SK-MEL-5 (cell line): Measurements from ENCODE around the gene CBX7. TPM values are rescaled to one million over a fixed set of nuclear protein-coding genes. Genes with fewer than 3 reads are reported as not detected.
"Not testable (repeated sequence)": the region's sequence is repeated elsewhere in the genome, so short reads cannot be mapped to it uniquely, and the experiment has no call there.

Experiments
- DNase-seq: peaks from one replicate; pipeline ENCODE4 v3.0.0-alpha.2; 2016; ENCODE audit warnings: low read depth, low spot score
- in situ Hi-C: cut with HindIII; loops from 2 replicates; pipeline ENCODE4 v1.10.0; 2016; ENCODE audit warnings: low sequenced_read_pairs, high pct_unique_total_duplicates, low pct_unique_long_range_greater_than_20kb
- total RNA-seq: library from RNA; depleted of rRNA; stranded (reverse); fragments of >200 nt; shearing (Covaris generic); gene quantifications from 2 replicates; pipeline ENCODE4 v1.2.3, GENCODE V29; 2014

CBX7 gene
- total RNA-seq, 1 experiment from 2014 or later, result 2.7 TPM

GRCh38 chr22:39176143-39176713 is 23.7 kb upstream of the CBX7 start:
- in situ Hi-C loops, result no loop called here
- DNase-seq, result peak; percentile 22

- DNase-seq, result no peak
- in situ Hi-C loops, result no loop called here
These were observed 23.1 kb upstream of the CBX7 start for GRCh38 chr22:39175353-39176142.

- peak; percentile 45 for DNase-seq
- in situ Hi-C loops, result no loop called here
These were observed 22.2 kb upstream of the CBX7 start for GRCh38 chr22:39174498-39175352.

GRCh38 chr22:39173787-39174497 is 21.5 kb upstream of the CBX7 start:
- no peak for DNase-seq

GRCh38 chr22:39173050-39173706 is 20.7 kb upstream of the CBX7 start:
- DNase-seq, result no peak
- in situ Hi-C loops, result no loop called here

More at GRCh38 chr22:39173787-39174497, 21.5 kb upstream of the CBX7 start:
- in situ Hi-C loops, result no loop called here

- in situ Hi-C loops, result not testable (repeated sequence)
These were observed 20.0 kb upstream of the CBX7 start for GRCh38 chr22:39172265-39173049.

GRCh38 chr22:39171623-39172264 is 19.3 kb upstream of the CBX7 start:
- in situ Hi-C loops, result no loop called here
- DNase-seq, result no peak

More at GRCh38 chr22:39172265-39173049, 20.0 kb upstream of the CBX7 start:
- DNase-seq, result not testable (repeated sequence)

- peak; percentile 77 for DNase-seq
- in situ Hi-C loops, result no loop called here
These were observed 18.5 kb upstream of the CBX7 start for GRCh38 chr22:39170825-39171622.

- DNase-seq, result peak; percentile 19
- in situ Hi-C loops, result no loop called here
These were observed 17.5 kb upstream of the CBX7 start for GRCh38 chr22:39169797-39170466.

- no peak for DNase-seq
- in situ Hi-C loops, result no loop called here
These were observed 14.1 kb upstream of the CBX7 start for GRCh38 chr22:39166547-39166946.

GRCh38 chr22:39156093-39156492 is 3.6 kb upstream of the CBX7 start:
- DNase-seq, in situ Hi-C loops: not testable (repeated sequence)

GRCh38 chr22:39155421-39155820 is 2.9 kb upstream of the CBX7 start:
- in situ Hi-C loops, result no loop called here
- DNase-seq, result no peak

- no peak for DNase-seq
- in situ Hi-C loops, result no loop called here
These were observed 789 bp upstream of the CBX7 start for GRCh38 chr22:39153220-39153717.

- DNase-seq, result no peak
- in situ Hi-C loops, result no loop called here
These were observed 413 bp downstream of the CBX7 start for GRCh38 chr22:39152024-39152510.
